Activated naive CD4-positive, alpha-beta T cell treated with anti-CD3 and anti-CD28 coated beads, Interleukin-2, amount 10 ng/mL, durations not matched to agents 7 days and 5 days (primary cell): ENCODE results near the gene ETV5.

ENCODE experiments used
- CTCF ChIA-PET: fragments of 350-600 bp; sonication (Branson Sonifier 250); formaldehyde crosslinking; loops from one replicate; lab custom pipeline; 2021; ENCODE audit warnings: antibody characterized with exemption; lab: Charles Lee
- DNase-seq: peaks from one replicate; pipeline ENCODE4 v3.0.0-alpha.2; 2020
- H3K27ac Mint-ChIP-seq: one replicate; pipeline ENCODE4 v1.8.0; 2021; ENCODE audit warnings: mild to moderate bottlenecking, moderate library complexity, mixed read lengths
- H3K27me3 Mint-ChIP-seq: one replicate; pipeline ENCODE4 v1.8.0; 2021; ENCODE audit warnings: mild to moderate bottlenecking, mixed read lengths
- H3K36me3 Mint-ChIP-seq: one replicate; pipeline ENCODE4 v1.8.0; 2021; ENCODE audit warnings: mixed read lengths
- H3K4me1 Mint-ChIP-seq: one replicate; pipeline ENCODE4 v1.8.0; 2021; ENCODE audit warnings: mixed read lengths
- H3K4me3 Mint-ChIP-seq: one replicate; pipeline ENCODE4 v1.8.0; 2021; ENCODE audit warnings: mild to moderate bottlenecking, moderate library complexity, mixed read lengths
- H3K9me3 Mint-ChIP-seq: one replicate; pipeline ENCODE4 v1.8.0; 2021; ENCODE audit warnings: mixed read lengths

Gene ETV5

GRCh38 chr3:186108941-186109865 is at the start of gene ETV5:
ETV5 (minus strand) TSS chr3:186109089; CDS start chr3:186105868, 3,221 bp downstream.
- peak; percentile 97 for DNase-seq
- Mint-ChIP-seq H3K27ac (no peak within 1 kb of the TSS), H3K4me3 (peak within 1 kb of the TSS; percentile 80), H3K4me1 (peaks cover 39% of the 10 kb centered on the region), H3K36me3 (no peaks in the 10 kb centered on the region), H3K27me3 (peaks cover 92% of the 10 kb centered on the region), H3K9me3 (no peaks in the 10 kb centered on the region)
- CTCF ChIA-PET, result interaction anchor here (0.8 to 1.2 kb wide), 2 partner anchors 133 to 150 kb away, joined by 3 read pairs; no protein-coding TSS in a partner anchor

GRCh38 chr3:186154641-186155040 is 45.8 kb upstream of the ETV5 start:
- CTCF ChIA-PET, result no interaction called here
- Mint-ChIP-seq H3K36me3 (no peaks in the 10 kb centered on the region), H3K9me3 (no peaks in the 10 kb centered on the region), H3K4me3 (no peak overlapping the region), H3K27me3 (peaks cover 54% of the 10 kb centered on the region), H3K4me1 (peaks cover 19% of the 10 kb centered on the region), H3K27ac (no peak overlapping the region)
- DNase-seq, result no peak

GRCh38 chr3:186152889-186153292 is 44.0 kb upstream of the ETV5 start:
- H3K27me3 Mint-ChIP-seq, result peaks cover 67% of the 10 kb centered on the region
- no peaks in the 10 kb centered on the region for H3K9me3 Mint-ChIP-seq
- no peak overlapping the region for H3K4me3 Mint-ChIP-seq
- no peak for DNase-seq
- H3K4me1 Mint-ChIP-seq, result peaks cover 19% of the 10 kb centered on the region
- CTCF ChIA-PET, result no interaction called here
- H3K27ac Mint-ChIP-seq, result no peak overlapping the region
- H3K36me3 Mint-ChIP-seq, result no peaks in the 10 kb centered on the region

- Mint-ChIP-seq H3K9me3 (no peaks in the 10 kb centered on the region), H3K36me3 (no peaks in the 10 kb centered on the region), H3K27me3 (peaks cover 68% of the 10 kb centered on the region), H3K4me3 (no peak overlapping the region), H3K4me1 (peaks cover 19% of the 10 kb centered on the region), H3K27ac (no peak overlapping the region)
- CTCF ChIA-PET, result interaction anchor here (1.2 kb wide), 1 partner anchor 13 kb away, joined by 3 read pairs; no protein-coding TSS in a partner anchor
- DNase-seq, result no peak
Measured at GRCh38 chr3:186152361-186152798, 43.5 kb upstream of the ETV5 start.

- DNase-seq, result no peak
- H3K36me3 Mint-ChIP-seq, result no peaks in the 10 kb centered on the region
- peak overlapping the region; percentile 4 for H3K27ac Mint-ChIP-seq
- CTCF ChIA-PET, result interaction anchor here (1.2 kb wide), 1 partner anchor 12 kb away, joined by 3 read pairs; no protein-coding TSS in a partner anchor
- no peak overlapping the region for H3K4me3 Mint-ChIP-seq
- peaks cover 19% of the 10 kb centered on the region for H3K4me1 Mint-ChIP-seq
- peaks cover 68% of the 10 kb centered on the region for H3K27me3 Mint-ChIP-seq
- no peaks in the 10 kb centered on the region for H3K9me3 Mint-ChIP-seq
Measured at GRCh38 chr3:186151077-186151971, 42.4 kb upstream of the ETV5 start.

- no peak overlapping the region for H3K27ac Mint-ChIP-seq
- H3K9me3 Mint-ChIP-seq, result no peaks in the 10 kb centered on the region
- no peak for DNase-seq
- no peaks in the 10 kb centered on the region for H3K36me3 Mint-ChIP-seq
- CTCF ChIA-PET, result no interaction called here
- H3K4me1 Mint-ChIP-seq, result peaks cover 19% of the 10 kb centered on the region
- no peak overlapping the region for H3K4me3 Mint-ChIP-seq
- H3K27me3 Mint-ChIP-seq, result peaks cover 72% of the 10 kb centered on the region
Measured at GRCh38 chr3:186150041-186150830, 41.3 kb upstream of the ETV5 start.

- H3K4me3 Mint-ChIP-seq, result no peak overlapping the region
- no peak for DNase-seq
- H3K9me3 Mint-ChIP-seq, result no peaks in the 10 kb centered on the region
- CTCF ChIA-PET, result no interaction called here
- peaks cover 70% of the 10 kb centered on the region for H3K27me3 Mint-ChIP-seq
- peaks cover 19% of the 10 kb centered on the region for H3K4me1 Mint-ChIP-seq
- H3K36me3 Mint-ChIP-seq, result no peaks in the 10 kb centered on the region
- H3K27ac Mint-ChIP-seq, result no peak overlapping the region
Measured at GRCh38 chr3:186149319-186149960, 40.6 kb upstream of the ETV5 start.

GRCh38 chr3:186144257-186144656 is 35.4 kb upstream of the ETV5 start:
- DNase-seq, result no peak
- Mint-ChIP-seq H3K36me3 (no peaks in the 10 kb centered on the region), H3K27me3 (peaks cover 37% of the 10 kb centered on the region), H3K27ac (no peak overlapping the region), H3K4me3 (no peak overlapping the region), H3K4me1 (no peaks in the 10 kb centered on the region), H3K9me3 (no peaks in the 10 kb centered on the region)
- CTCF ChIA-PET, result no interaction called here

- CTCF ChIA-PET, result interaction anchor here (1.0 kb wide), 1 partner anchor 483 kb away, joined by 3 read pairs; no protein-coding TSS in a partner anchor
- no peaks in the 10 kb centered on the region for H3K36me3 Mint-ChIP-seq
- H3K27ac Mint-ChIP-seq, result no peak overlapping the region
- no peaks in the 10 kb centered on the region for H3K4me1 Mint-ChIP-seq
- DNase-seq, result no peak
- peaks cover 35% of the 10 kb centered on the region for H3K27me3 Mint-ChIP-seq
- no peaks in the 10 kb centered on the region for H3K9me3 Mint-ChIP-seq
- no peak overlapping the region for H3K4me3 Mint-ChIP-seq
Measured at GRCh38 chr3:186143250-186143649, 34.4 kb upstream of the ETV5 start.

GRCh38 chr3:186142393-186142932 is 33.6 kb upstream of the ETV5 start:
- Mint-ChIP-seq H3K4me1 (no peaks in the 10 kb centered on the region), H3K27ac (no peak overlapping the region), H3K4me3 (no peak overlapping the region), H3K9me3 (no peaks in the 10 kb centered on the region), H3K36me3 (no peaks in the 10 kb centered on the region), H3K27me3 (peaks cover 28% of the 10 kb centered on the region)
- DNase-seq, result no peak
- CTCF ChIA-PET, result interaction anchor here (0.6 to 1.0 kb wide), 3 partner anchors 10 to 482 kb away, joined by 3 read pairs; no protein-coding TSS in a partner anchor

- Mint-ChIP-seq H3K9me3 (no peaks in the 10 kb centered on the region), H3K36me3 (no peaks in the 10 kb centered on the region), H3K27ac (peak overlapping the region; percentile 7), H3K27me3 (peaks cover 32% of the 10 kb centered on the region), H3K4me1 (no peaks in the 10 kb centered on the region), H3K4me3 (no peak overlapping the region)
- CTCF ChIA-PET, result interaction anchor here (0.6 kb wide), 1 partner anchor 20 kb away, joined by 3 read pairs; no protein-coding TSS in a partner anchor
- no peak for DNase-seq
Measured at GRCh38 chr3:186141790-186142189, 32.9 kb upstream of the ETV5 start.

GRCh38 chr3:186138272-186138981 is 29.5 kb upstream of the ETV5 start:
- CTCF ChIA-PET, result interaction anchor here (1.1 to 1.5 kb wide), 2 partner anchors 13 to 461 kb away, joined by 3 read pairs; no protein-coding TSS in a partner anchor
- no peak for DNase-seq
- H3K27me3 Mint-ChIP-seq, result peaks cover 20% of the 10 kb centered on the region
- no peaks in the 10 kb centered on the region for H3K4me1 Mint-ChIP-seq
- no peak overlapping the region for H3K27ac Mint-ChIP-seq
- H3K4me3 Mint-ChIP-seq, result no peak overlapping the region
- H3K36me3 Mint-ChIP-seq, result no peaks in the 10 kb centered on the region
- no peaks in the 10 kb centered on the region for H3K9me3 Mint-ChIP-seq
